ENCODE measurements around the gene CNOT3. TPM values are rescaled to one million over a fixed set of nuclear protein-coding genes. Genes with fewer than 3 reads are reported as not detected.

Gene CNOT3
- total and polyA plus RNA-seq, 2 experiments from 2014 or later: 39.7 to 47.0 TPM

DNA sequence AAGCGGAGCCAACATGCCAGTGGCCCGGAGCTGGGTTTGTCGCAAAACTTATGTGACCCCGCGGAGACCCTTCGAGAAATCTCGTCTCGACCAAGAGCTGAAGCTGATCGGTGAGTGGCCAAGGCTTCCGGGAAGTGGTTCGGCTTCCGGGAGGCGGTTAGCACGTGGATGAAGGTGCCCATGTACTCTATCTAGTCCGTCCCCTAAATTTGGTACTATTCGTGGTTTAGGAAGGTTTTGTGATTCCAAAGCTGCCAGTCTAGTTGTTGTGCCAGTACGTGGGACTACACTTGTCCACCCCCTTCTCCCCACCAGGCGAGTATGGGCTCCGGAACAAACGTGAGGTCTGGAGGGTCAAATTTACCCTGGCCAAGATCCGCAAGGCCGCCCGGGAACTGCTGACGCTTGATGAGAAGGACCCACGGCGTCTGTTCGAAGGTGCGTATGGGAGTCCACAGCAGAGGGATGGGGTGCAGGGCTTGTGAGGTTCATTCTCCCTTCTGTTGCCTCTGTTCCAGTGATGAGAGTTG is 63.7 kb downstream of the CNOT3 start:
- Mint-ChIP-seq H3K4me3 (peak overlapping the region; percentile 96), H3K36me3 (ENCODE audit: low read depth) (peaks cover 59% of the 10 kb centered on the region), H3K4me1 (peaks cover 38% of the 10 kb centered on the region), H3K27me3 (ENCODE audit: insufficient read depth, low read depth, poor library complexity) (peaks cover 35% of the 10 kb centered on the region), H3K27ac (peak overlapping the region; percentile 100), H3K9me3 (peaks cover 4% of the 10 kb centered on the region)
- no peak for ATAC-seq
- Histone ChIP-seq H4K20me1 (replicated peaks; ENCODE audit: insufficient read depth) (peaks cover 56% of the 10 kb centered on the region), H3K27ac (ENCODE audit: low read depth) (peak overlapping the region; percentile 60), H3K27me3 (ENCODE audit: insufficient read depth) (no peaks in the 10 kb centered on the region), H2AFZ (no peak overlapping the region), H3K4me2 (peak overlapping the region; percentile 100), H3K36me3 (ENCODE audit: insufficient read depth) (peaks cover 54% of the 10 kb centered on the region), H3K9me2 (ENCODE audit: insufficient read depth) (no peaks in the 10 kb centered on the region), H3F3A (replicated peaks; ENCODE audit: low read depth) (peaks cover 50% of the 10 kb centered on the region), H3K4me1 (ENCODE audit: insufficient read depth) (peaks cover 40% of the 10 kb centered on the region), H3K4me3 (peak overlapping the region; percentile 89), H3K79me2 (replicated peaks; ENCODE audit: insufficient read depth) (peaks cover 59% of the 10 kb centered on the region)
- DNase-seq (ENCODE audit: low spot score): no peak
- no peak for TF ChIP-seq EZH2 (IDR thresholded peaks at IDR 0.05; ENCODE audit: low read depth, unreplicated experiment)
- no peak for TF ChIP-seq EZH2phosphoT487 (IDR thresholded peaks at IDR 0.05; ENCODE audit: unreplicated experiment)
- TF ChIP-seq STAT1 (IDR thresholded peaks at IDR 0.05; ENCODE audit: unreplicated experiment): no peak
- TF ChIP-seq, protein P1, sequence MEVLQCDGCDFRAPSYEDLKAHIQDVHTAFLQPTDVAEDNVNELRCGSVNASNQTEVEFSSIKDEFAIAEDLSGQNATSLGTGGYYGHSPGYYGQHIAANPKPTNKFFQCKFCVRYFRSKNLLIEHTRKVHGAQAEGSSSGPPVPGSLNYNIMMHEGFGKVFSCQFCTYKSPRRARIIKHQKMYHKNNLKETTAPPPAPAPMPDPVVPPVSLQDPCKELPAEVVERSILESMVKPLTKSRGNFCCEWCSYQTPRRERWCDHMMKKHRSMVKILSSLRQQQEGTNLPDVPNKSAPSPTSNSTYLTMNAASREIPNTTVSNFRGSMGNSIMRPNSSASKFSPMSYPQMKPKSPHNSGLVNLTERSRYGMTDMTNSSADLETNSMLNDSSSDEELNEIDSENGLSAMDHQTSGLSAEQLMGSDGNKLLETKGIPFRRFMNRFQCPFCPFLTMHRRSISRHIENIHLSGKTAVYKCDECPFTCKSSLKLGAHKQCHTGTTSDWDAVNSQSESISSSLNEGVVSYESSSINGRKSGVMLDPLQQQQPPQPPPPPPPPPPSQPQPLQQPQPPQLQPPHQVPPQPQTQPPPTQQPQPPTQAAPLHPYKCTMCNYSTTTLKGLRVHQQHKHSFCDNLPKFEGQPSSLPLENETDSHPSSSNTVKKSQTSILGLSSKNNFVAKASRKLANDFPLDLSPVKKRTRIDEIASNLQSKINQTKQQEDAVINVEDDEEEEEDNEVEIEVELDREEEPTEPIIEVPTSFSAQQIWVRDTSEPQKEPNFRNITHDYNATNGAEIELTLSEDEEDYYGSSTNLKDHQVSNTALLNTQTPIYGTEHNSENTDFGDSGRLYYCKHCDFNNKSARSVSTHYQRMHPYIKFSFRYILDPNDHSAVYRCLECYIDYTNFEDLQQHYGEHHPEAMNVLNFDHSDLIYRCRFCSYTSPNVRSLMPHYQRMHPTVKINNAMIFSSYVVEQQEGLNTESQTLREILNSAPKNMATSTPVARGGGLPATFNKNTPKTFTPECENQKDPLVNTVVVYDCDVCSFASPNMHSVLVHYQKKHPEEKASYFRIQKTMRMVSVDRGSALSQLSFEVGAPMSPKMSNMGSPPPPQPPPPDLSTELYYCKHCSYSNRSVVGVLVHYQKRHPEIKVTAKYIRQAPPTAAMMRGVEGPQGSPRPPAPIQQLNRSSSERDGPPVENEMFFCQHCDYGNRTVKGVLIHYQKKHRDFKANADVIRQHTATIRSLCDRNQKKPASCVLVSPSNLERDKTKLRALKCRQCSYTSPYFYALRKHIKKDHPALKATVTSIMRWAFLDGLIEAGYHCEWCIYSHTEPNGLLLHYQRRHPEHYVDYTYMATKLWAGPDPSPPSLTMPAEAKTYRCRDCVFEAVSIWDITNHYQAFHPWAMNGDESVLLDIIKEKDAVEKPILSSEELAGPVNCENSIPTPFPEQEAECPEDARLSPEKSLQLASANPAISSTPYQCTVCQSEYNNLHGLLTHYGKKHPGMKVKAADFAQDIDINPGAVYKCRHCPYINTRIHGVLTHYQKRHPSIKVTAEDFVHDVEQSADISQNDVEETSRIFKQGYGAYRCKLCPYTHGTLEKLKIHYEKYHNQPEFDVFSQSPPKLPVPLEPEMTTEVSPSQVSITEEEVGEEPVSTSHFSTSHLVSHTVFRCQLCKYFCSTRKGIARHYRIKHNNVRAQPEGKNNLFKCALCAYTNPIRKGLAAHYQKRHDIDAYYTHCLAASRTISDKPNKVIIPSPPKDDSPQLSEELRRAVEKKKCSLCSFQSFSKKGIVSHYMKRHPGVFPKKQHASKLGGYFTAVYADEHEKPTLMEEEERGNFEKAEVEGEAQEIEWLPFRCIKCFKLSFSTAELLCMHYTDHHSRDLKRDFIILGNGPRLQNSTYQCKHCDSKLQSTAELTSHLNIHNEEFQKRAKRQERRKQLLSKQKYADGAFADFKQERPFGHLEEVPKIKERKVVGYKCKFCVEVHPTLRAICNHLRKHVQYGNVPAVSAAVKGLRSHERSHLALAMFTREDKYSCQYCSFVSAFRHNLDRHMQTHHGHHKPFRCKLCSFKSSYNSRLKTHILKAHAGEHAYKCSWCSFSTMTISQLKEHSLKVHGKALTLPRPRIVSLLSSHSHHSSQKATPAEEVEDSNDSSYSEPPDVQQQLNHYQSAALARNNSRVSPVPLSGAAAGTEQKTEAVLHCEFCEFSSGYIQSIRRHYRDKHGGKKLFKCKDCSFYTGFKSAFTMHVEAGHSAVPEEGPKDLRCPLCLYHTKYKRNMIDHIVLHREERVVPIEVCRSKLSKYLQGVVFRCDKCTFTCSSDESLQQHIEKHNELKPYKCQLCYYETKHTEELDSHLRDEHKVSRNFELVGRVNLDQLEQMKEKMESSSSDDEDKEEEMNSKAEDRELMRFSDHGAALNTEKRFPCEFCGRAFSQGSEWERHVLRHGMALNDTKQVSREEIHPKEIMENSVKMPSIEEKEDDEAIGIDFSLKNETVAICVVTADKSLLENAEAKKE (CRISPR knock-in tag; IDR thresholded peaks at IDR 0.05): no peak
- TF ChIP-seq, protein P2, sequence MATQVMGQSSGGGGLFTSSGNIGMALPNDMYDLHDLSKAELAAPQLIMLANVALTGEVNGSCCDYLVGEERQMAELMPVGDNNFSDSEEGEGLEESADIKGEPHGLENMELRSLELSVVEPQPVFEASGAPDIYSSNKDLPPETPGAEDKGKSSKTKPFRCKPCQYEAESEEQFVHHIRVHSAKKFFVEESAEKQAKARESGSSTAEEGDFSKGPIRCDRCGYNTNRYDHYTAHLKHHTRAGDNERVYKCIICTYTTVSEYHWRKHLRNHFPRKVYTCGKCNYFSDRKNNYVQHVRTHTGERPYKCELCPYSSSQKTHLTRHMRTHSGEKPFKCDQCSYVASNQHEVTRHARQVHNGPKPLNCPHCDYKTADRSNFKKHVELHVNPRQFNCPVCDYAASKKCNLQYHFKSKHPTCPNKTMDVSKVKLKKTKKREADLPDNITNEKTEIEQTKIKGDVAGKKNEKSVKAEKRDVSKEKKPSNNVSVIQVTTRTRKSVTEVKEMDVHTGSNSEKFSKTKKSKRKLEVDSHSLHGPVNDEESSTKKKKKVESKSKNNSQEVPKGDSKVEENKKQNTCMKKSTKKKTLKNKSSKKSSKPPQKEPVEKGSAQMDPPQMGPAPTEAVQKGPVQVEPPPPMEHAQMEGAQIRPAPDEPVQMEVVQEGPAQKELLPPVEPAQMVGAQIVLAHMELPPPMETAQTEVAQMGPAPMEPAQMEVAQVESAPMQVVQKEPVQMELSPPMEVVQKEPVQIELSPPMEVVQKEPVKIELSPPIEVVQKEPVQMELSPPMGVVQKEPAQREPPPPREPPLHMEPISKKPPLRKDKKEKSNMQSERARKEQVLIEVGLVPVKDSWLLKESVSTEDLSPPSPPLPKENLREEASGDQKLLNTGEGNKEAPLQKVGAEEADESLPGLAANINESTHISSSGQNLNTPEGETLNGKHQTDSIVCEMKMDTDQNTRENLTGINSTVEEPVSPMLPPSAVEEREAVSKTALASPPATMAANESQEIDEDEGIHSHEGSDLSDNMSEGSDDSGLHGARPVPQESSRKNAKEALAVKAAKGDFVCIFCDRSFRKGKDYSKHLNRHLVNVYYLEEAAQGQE (IDR thresholded peaks at IDR 0.05; ENCODE audit: unreplicated experiment): no peak
- TF ChIP-seq ZNF331 (CRISPR knock-in tag; IDR thresholded peaks at IDR 0.05; ENCODE audit: low read depth): no peak
- TF ChIP-seq NANOG (IDR thresholded peaks at IDR 0.05; ENCODE audit: borderline replicate concordance): no peak
- no peak for TF ChIP-seq ZNF114 (CRISPR knock-in tag; IDR thresholded peaks at IDR 0.05)
- TF ChIP-seq JUNB (IDR thresholded peaks at IDR 0.05; ENCODE audit: unreplicated experiment): no peak
- TF ChIP-seq, protein P3, sequence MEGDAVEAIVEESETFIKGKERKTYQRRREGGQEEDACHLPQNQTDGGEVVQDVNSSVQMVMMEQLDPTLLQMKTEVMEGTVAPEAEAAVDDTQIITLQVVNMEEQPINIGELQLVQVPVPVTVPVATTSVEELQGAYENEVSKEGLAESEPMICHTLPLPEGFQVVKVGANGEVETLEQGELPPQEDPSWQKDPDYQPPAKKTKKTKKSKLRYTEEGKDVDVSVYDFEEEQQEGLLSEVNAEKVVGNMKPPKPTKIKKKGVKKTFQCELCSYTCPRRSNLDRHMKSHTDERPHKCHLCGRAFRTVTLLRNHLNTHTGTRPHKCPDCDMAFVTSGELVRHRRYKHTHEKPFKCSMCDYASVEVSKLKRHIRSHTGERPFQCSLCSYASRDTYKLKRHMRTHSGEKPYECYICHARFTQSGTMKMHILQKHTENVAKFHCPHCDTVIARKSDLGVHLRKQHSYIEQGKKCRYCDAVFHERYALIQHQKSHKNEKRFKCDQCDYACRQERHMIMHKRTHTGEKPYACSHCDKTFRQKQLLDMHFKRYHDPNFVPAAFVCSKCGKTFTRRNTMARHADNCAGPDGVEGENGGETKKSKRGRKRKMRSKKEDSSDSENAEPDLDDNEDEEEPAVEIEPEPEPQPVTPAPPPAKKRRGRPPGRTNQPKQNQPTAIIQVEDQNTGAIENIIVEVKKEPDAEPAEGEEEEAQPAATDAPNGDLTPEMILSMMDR (conservative IDR thresholded peaks at IDR 0.05; ENCODE audit: low read depth in 2 of 2): no peak
- TF ChIP-seq POLR2AphosphoS5 (IDR thresholded peaks at IDR 0.05; ENCODE audit: low read depth): no peak
- TF ChIP-seq, protein P4, sequence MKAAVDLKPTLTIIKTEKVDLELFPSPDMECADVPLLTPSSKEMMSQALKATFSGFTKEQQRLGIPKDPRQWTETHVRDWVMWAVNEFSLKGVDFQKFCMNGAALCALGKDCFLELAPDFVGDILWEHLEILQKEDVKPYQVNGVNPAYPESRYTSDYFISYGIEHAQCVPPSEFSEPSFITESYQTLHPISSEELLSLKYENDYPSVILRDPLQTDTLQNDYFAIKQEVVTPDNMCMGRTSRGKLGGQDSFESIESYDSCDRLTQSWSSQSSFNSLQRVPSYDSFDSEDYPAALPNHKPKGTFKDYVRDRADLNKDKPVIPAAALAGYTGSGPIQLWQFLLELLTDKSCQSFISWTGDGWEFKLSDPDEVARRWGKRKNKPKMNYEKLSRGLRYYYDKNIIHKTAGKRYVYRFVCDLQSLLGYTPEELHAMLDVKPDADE (IDR thresholded peaks at IDR 0.05): no peak
- TF ChIP-seq CREB1 (CRISPR knock-in tag; IDR thresholded peaks at IDR 0.05; ENCODE audit: low read depth): no peak
